HG03135 (cell line): ENCODE results near the gene CHTF18.
"Not testable (repeated sequence)": the region's sequence is repeated elsewhere in the genome, so short reads cannot be mapped to it uniquely, and the experiment has no call there.

ENCODE experiments used
- ATAC-seq: cut with Tn5 transposase; IDR thresholded peaks from one replicate; pipeline ENCODE4 v1.9.1; 2021; ENCODE audit warnings: mild to moderate bottlenecking, moderate library complexity; ENCODE audit not compliant: unreplicated experiment

CHTF18 gene

DNA sequence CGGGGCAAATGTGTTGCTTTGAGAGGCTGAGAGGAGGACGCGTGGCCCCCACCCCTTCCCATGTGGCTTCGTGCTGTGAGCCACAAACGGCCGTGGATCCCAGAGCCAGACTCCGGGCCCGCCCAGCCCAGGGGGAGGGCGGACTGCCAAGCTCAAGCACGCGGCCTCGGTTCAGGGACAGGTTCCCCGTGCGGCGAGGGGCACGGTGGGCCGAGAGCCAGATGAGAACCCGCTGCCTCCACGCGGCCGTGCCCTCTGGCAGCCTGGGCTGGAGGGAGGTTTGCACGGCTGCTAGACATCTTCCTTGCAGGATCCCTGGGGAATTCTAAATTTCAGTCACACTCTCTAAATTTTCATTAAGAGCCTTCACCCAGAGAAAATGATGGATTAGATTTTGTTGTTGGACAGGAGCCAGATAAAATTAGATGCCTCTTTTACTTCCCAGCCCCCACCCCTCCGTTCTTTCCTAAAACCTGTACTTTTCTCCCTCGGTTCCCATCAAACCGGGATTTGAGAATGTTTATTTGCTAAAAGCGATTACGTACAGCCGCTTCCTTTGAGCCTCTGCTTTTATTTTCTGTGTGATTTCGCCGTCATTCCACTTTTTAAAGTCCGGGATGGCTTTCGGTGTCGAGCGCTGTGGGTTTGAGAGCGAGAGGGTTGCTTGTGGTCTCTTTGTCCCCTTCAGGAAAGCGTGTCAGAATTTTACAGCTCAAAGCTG is 37.1 kb downstream of the CHTF18 start:
- ATAC-seq, result no peak

DNA sequence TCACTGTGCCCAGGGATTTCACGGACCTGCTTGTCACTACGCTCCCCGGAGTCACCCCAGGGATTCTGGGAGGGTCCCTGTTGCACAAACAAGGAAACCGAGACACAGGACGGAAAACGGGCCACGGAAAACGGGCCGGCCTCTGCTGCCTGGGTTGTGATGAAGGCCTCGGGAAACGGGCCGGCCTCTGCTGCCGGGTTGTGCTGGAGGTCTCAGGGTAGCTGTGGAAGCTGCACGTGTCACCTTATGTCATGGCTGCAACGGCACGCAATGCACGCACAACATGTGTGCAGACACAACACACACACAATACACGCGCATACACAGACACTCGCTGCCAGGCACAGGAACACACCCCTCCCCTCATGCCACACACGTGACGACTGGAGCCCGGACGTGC is 39.1 kb downstream of the CHTF18 start:
- ATAC-seq, result no peak

GRCh38 chr16:828891-829290 is 40.5 kb downstream of the CHTF18 start:
- no peak for ATAC-seq

- ATAC-seq, result no peak
Measured at GRCh38 chr16:830107-830870, 41.9 kb downstream of the CHTF18 start.

GRCh38 chr16:830871-831570 is 42.6 kb downstream of the CHTF18 start:
- no peak for ATAC-seq

DNA sequence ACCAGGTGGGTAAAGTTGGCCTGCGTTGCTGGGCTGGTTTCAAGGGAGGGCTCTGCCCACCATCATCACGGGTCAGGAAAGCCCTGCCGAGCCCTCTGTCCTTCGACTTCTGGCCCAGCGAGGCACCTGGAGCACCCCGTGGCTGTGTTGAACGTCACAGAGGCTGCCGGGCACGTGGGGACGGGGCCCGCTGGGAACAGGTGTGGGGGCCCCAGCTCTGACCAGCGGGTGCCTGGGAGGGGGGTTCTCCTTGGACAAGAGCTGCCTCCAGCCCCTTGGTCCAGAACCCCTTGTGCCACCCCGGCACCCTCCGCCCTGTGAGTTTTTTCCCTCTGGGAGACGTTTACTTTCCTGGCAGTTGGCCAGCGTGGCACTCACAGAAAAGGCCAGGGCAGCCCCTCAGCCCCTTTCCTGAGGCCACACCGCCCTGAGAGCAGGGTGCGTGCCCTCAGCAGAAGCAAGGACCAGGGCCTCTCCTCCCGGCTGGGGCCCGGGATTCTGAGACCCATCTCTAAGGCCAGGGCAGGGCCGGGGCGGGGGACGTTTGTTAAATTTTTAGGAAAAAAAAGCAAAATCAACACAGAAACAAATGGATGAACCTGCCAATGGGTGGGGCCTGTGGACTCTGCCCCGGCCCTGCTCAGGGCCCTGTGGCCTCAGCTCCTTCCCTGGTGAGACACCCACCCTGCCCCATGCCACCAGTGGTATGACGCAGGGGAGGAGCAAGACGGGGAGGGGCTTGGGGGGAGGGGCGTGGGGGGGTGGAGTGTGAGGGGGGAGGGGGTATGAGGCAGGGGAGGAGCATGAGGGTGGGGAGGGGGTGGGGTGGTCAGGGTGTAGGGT is 43.4 kb downstream of the CHTF18 start:
- no peak for ATAC-seq

DNA sequence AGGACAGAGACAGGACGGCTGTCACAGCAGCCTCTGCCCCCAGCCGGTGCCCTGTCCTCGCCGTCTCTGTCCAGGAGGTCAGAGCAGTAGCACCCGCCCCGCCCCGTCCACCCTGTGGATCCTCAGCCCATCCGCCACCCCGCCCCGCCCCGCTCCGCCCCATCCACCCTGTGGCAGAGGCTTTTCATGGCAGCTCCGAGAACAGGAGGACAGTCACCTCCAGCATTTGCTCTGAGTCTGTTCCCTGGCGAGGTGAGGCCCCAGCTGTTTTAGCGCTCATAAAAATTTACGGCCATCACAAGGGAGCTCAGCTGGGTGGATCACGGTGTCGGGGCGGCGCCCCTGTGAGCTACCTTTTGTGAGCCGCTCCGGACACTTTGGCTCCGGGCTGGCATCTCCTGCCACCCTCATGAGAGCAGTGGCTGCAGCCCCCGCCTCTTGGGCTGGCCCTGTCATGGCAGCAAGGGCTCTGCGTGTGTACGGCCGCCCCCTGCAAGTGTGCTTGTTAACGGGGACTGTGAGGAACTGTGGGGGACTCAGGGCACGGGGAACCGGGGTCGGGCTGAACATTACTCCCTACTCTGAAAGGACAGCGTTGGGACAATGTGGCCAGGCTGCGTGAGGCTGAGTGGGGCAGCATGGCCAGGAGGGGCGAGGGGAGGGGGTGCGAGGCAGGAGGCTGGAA is 44.4 kb downstream of the CHTF18 start:
- ATAC-seq, result no peak

DNA sequence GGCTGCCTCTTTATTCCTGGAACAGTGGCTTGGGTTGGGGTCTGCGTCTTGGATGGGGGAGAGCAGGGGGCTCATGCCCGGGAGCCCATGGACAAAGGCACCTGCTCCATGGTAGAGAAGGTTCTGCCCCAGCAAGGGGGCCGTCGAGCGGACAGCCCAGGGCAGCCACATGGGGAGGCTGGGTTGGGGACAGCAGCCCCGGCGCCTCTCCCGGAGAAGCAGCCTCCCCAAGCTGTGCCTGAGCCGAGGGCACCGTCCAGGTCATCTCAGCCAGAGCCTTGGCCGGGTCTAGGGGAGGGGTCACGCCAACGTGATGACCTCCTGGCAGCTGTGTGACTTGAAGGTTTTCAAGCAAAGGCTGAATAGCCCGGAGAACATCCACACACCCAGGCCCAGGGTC is 45.0 kb downstream of the CHTF18 start:
- no peak for ATAC-seq

DNA sequence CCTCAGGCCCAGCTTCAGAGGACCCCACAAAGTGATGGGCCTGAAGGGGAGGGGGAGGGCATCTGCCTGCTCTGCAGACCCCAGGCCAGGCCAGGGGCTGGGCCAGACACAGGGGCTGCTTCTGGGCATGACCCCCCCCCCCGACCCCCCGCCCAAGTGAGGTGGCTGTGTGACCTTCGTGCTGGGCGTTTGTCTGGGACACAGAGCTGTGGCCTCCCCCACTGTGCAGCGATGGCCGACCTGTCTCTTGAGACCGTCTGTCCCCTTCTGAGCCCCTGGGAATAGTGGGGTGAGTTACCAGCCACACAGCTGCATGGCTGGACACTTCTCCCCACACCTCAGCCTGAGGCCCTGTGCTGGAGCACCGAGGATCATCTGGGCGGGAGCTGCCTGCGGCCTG is 47.0 kb downstream of the CHTF18 start:
- ATAC-seq, result no peak

DNA sequence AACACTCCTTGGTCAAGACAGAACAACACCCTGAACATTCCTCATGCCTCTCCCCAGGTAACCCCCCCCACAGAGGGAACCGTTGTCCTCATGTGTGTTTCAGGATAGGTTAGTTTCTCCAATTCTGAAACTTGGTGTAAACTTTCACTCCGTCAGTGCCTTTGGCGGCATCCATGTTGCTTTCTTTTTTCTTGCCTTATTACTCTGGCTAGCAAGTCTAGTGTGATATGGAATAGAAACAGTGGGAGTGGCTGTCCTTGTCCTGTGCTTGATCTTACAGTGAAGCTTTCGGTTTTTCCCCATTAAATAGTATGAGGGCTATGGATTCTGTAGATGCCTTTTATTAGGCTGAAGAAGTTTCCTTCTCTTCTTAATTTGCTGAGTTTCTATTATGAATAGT is 47.8 kb downstream of the CHTF18 start:
- ATAC-seq, result no peak

- not testable (repeated sequence) for ATAC-seq
Measured at GRCh38 chr16:836822-837221, 48.4 kb downstream of the CHTF18 start.

- no peak for ATAC-seq
Measured at GRCh38 chr16:838741-839140, 50.3 kb downstream of the CHTF18 start.

GRCh38 chr16:839643-840408 is 51.4 kb downstream of the CHTF18 start:
- ATAC-seq, result no peak

DNA sequence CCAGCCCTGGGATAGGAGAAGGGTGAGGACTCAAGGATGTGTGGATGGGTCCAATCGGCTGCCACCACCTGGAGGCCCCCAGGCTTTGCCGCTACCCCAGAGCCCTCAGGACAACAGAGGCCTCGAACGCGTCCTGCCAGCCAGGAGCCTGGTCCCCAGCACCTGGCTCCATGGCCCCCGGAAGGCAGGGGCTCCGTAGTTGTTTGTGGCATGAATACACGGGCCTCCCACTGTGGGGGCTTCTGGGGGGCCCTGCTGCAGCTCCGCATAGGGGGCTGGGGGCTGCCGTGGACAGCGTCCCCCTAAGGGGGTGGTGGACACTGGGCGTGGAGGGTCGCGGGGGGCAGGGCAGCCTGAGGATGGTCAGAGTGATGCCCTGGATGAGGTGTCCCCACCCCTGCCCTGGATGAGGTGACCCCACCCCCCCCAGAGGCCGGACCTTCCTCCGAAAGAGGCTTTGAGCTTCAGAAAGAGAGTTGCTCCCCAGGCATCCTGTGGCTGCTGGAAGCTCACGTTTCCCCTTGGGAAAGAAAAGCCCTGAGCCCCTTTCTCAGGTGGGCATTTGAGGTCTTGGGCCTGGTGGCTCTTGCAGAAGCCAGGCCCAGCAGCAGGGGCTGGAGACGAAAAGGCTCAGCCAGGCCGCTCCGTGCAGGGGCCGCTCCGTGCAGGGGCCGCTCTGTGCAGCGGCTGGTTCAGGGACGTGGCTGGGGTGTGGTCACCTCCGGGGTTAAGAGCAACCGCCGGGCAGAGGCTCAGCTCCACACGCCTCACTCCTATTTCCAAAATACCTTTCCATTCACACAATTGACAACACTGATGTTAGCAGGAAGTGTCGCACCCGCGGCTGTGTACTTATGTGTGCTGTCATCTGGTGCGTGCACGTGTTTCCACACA is 52.4 kb downstream of the CHTF18 start:
- no peak for ATAC-seq

GRCh38 chr16:841455-842060 is 53.1 kb downstream of the CHTF18 start:
- no peak for ATAC-seq

DNA sequence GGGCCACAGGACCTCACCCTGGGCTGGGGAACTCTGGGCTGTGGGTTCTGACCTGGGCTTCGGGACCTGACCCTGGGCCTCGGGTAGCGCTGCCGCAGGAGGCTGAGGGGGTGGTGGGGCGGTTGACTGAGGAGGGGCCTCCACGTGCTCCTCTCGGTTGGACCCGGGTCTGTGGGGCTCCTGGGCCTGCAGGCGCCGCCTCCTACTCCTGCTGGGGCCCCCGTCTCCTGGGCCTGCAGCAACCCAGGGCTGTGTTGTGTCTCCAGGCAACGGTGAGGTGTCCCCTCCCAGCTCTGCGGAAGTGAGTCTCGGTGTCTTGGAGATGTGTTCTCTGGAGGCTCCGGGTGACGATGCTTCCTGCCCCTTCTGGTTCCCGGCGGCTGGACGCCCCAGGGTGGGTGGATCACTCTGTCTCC is 53.6 kb downstream of the CHTF18 start:
- ATAC-seq, result no peak

DNA sequence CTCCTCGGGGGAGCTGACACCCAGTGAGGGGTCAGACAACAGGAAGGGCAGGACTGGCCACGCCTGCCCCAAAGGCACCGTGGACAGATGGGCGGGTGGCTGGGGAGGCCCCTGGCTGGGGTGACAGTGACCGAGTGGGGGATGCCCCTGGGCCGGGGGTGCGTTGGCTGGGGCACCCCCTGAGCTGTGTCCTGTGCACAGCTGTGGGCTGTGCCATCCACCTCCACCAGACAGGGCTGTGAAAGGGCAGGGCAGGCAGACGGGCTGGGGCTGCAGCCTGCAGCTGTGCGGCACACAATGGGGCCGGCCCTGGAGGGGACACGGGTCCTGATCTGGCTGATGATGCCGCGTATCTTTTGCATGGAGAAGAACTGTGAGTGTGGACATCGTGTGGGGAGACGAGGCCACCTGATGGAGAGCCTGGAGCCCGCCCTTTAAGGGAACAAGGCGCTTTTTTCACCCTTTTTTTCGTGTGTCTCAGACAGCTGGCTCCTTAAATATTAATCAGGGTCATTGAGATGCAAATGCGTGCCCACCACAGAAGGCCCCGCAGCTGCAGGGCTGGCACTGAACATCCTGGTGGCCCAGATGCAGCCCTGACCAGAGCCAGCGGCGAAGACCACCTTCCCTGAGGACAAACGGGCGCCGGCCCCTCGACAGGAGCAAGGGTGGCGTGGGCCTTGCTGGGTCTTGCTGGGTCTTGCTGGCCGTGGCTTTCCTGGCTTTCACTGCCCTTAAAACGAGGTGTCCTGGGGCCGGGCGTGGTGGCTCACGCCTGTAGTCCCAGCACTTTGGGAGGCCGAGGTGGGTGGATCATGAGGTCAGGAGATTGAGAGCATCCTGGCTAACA is 54.5 kb downstream of the CHTF18 start:
- no peak for ATAC-seq
